Liver (tissue), 9 donors: ENCODE measurements around the gene SAMD1. TPM values are rescaled to one million over a fixed set of nuclear protein-coding genes. Genes with fewer than 3 reads are reported as not detected.
A peak's percentile ranks its signal among the peaks of the same experiment; 100 is the strongest.

Experiments used
- DNase-seq: peaks from one replicate; pipeline ENCODE4 v3.0.0-alpha.2; 2017; ENCODE audit warnings: low spot score
- H3K27ac ChIP-seq, 2 donors: one replicate each; pipeline ENCODE4 v1.7.0; 2013; ENCODE audit warnings: inconsistent platforms in 2 of 2, low read length in 2 of 2, control low read depth in 1 of 2, low read depth in 1 of 2, mild to moderate bottlenecking in 1 of 2
- H3K27me3 ChIP-seq, 4 donors: one replicate each; pipeline versions ENCODE4 v1.6.1 to v1.7.0; 2013; ENCODE audit warnings: low read length in 3 of 4, inconsistent platforms in 1 of 4, mild to moderate bottlenecking in 1 of 4, moderate library complexity in 1 of 4; ENCODE audit not compliant: control insufficient read depth in 4 of 4, insufficient read depth in 4 of 4
- H3K36me3 ChIP-seq, 4 donors: one replicate each; pipeline versions ENCODE4 v1.6.1 to v1.7.0; 2013; ENCODE audit warnings: low read length in 3 of 4, mild to moderate bottlenecking in 3 of 4, low read depth in 1 of 4, moderate library complexity in 1 of 4; ENCODE audit not compliant: control insufficient read depth in 4 of 4, insufficient read depth in 3 of 4
- H3K4me1 ChIP-seq, 4 donors: one replicate each; pipeline versions ENCODE4 v1.6.1 to v1.7.0; 2013; ENCODE audit warnings: low read length in 3 of 4, mild to moderate bottlenecking in 3 of 4, moderate library complexity in 1 of 4; ENCODE audit not compliant: control insufficient read depth in 4 of 4, insufficient read depth in 4 of 4
- H3K4me3 ChIP-seq, 3 donors: one replicate each; pipeline versions ENCODE4 v1.6.1 to v1.7.0; 2013; ENCODE audit warnings: low read length in 3 of 3, control low read depth in 1 of 3, low read depth in 1 of 3, mild to moderate bottlenecking in 1 of 3
- H3K9ac ChIP-seq, 2 donors: one replicate each; pipeline ENCODE4 v1.7.0; 2013; ENCODE audit warnings: low read length in 2 of 2, mild to moderate bottlenecking in 2 of 2, moderate library complexity in 2 of 2, control low read depth in 1 of 2, low read depth in 1 of 2
- H3K9me3 ChIP-seq, 4 donors: one replicate each; pipeline versions ENCODE4 v1.6.1 to v1.7.0; 2013; ENCODE audit warnings: low read length in 3 of 4; ENCODE audit not compliant: control insufficient read depth in 4 of 4
- EGR1 ChIP-seq, 2 donors: IDR thresholded peaks; 2 replicates each; pipeline ENCODE4 v1.6.1; 2016 to 2018; ENCODE audit warnings: antibody characterized with exemption in 2 of 2, low read depth in 2 of 2
- FOXA1 ChIP-seq: IDR thresholded peaks from 2 replicates; pipeline ENCODE4 v1.6.1; 2016; ENCODE audit warnings: antibody characterized with exemption
- FOXA2 ChIP-seq: IDR thresholded peaks from 2 replicates; pipeline ENCODE4 v1.6.1; 2016; ENCODE audit warnings: antibody characterized with exemption
- GABPA ChIP-seq, 2 donors: IDR thresholded peaks in 1 of 2; conservative IDR thresholded peaks in 1 of 2; 2 replicates each; pipeline ENCODE4 v1.6.1; 2016; ENCODE audit warnings: antibody characterized with exemption in 2 of 2, mild to moderate bottlenecking in 1 of 2, moderate library complexity in 1 of 2
- HNF4A ChIP-seq, 2 donors: conservative IDR thresholded peaks; 2 replicates each; pipeline ENCODE4 v1.6.1; 2016; ENCODE audit warnings: antibody characterized with exemption in 2 of 2, mild to moderate bottlenecking in 2 of 2
- HNF4G ChIP-seq: IDR thresholded peaks from 2 replicates; pipeline ENCODE4 v1.6.1; 2016; ENCODE audit warnings: antibody characterized with exemption
- JUND ChIP-seq, 2 donors: IDR thresholded peaks; 2 replicates each; pipeline ENCODE4 v1.6.1; 2016; ENCODE audit warnings: antibody characterized with exemption in 2 of 2
- NR2F2 ChIP-seq: IDR thresholded peaks from 2 replicates; pipeline ENCODE4 v1.6.1; 2016; ENCODE audit warnings: antibody characterized with exemption
- RAD21 ChIP-seq, 2 donors: IDR thresholded peaks; 2 replicates each; pipeline ENCODE4 v1.6.1; 2016; ENCODE audit warnings: antibody characterized with exemption in 2 of 2, mild to moderate bottlenecking in 2 of 2
- RXRA ChIP-seq, 2 donors: IDR thresholded peaks; 2 replicates each; pipeline ENCODE4 v1.6.1; 2017 to 2018; ENCODE audit warnings: antibody characterized with exemption in 2 of 2, mild to moderate bottlenecking in 1 of 2
- SP1 ChIP-seq: IDR thresholded peaks from 2 replicates; pipeline ENCODE4 v1.6.1; 2018; ENCODE audit warnings: antibody characterized with exemption, mild to moderate bottlenecking
- TAF1 ChIP-seq: conservative IDR thresholded peaks from 2 replicates; pipeline ENCODE4 v1.6.1; 2016; ENCODE audit warnings: antibody characterized with exemption, mild to moderate bottlenecking
- YY1 ChIP-seq: IDR thresholded peaks from 2 replicates; pipeline ENCODE4 v1.6.1; 2016; ENCODE audit warnings: antibody characterized with exemption, mild to moderate bottlenecking
- WGBS: extraction: QIAGEN DNeasy Blood & Tissue Kit; methylation state at CpG from one replicate; pipeline ENCODE4 v1.1.7; 2013; 5-methylcytosine and 5-hydroxymethylcytosine counted together
- polyA plus RNA-seq, 2 donors: library from polyadenylated mRNA; stranded (reverse) in 1 of 2; unstranded in 1 of 2; fragments of 200-250 nt in 1 of 2; fragments of >200 nt in 1 of 2; fragmentation: Nextera tagmentation in 1 of 2; extraction: Ambion mirVana in 1 of 2; gene quantifications; one replicate each; pipeline versions ENCODE4 v1.2.1 to v1.2.3, GENCODE V29; 2013 to 2015
- total RNA-seq, 2 donors: library from RNA; depleted of rRNA; stranded (reverse); fragments of >200 nt; gene quantifications; one replicate each; pipeline ENCODE4 v1.2.3, GENCODE V29; 2014
- TF ChIP-seq, protein P1 (sequence below): IDR thresholded peaks from 2 replicates; pipeline ENCODE4 v1.6.1; 2016; ENCODE audit warnings: antibody characterized with exemption
- TF ChIP-seq, protein P2 (sequence below): fragments of 150-350 bp; IDR thresholded peaks from 2 replicates; pipeline ENCODE4 v1.5.1; 2017; ENCODE audit warnings: improper control_type of control experiment, low read depth, low read length; ENCODE audit not compliant: missing input control
- TF ChIP-seq, protein P3 (sequence below): IDR thresholded peaks from 2 replicates; pipeline ENCODE4 v1.6.1; 2016; ENCODE audit warnings: antibody characterized with exemption
- TF ChIP-seq, protein P4 (sequence below): IDR thresholded peaks from 2 replicates; pipeline ENCODE4 v1.6.1; 2016; ENCODE audit warnings: antibody characterized with exemption
- TF ChIP-seq, protein P5 (sequence below): IDR thresholded peaks from 2 replicates; pipeline ENCODE4 v1.6.1; 2016; ENCODE audit warnings: antibody characterized with exemption, mild to moderate bottlenecking
- donor health status: healthy.
- donor health status: healthy.
- donor health status: healthy.
- donor health status: healthy.
- donor health status: healthy.

The SAMD1 gene
- total and polyA plus RNA-seq, 4 donors, result 2.1 to 33.0 (median 9.0) TPM

DNA sequence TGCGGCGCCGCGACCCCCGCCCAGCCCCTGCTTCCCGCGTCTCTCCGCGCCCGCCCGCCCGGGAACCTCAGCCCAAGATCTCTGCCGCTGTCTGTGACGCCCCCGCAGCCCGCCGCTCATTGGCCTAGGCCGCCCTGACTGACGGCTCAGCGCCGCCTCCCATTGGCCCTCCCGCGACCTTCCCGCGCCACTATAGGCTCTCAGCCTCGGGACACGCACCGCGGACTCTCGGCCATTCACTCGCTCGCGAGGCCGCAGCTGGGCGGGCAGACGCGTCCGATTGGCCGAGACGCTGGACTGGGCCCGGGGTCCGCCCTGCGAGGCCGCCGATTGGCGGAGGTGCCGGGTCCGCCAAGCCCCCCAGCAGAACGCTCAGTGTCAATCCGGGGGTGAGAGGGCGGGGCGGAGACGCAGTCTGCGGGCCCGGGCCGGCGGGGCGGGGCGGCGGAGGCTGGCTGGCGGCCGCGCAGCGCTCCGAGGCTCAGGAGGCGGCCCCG lies 27.2 kb upstream of the SAMD1 start, which contains the start of gene PRKACA:
TSS of gene PRKACA (minus strand) at position 95 of the 497 bp plus-strand sequence. CDS start 215 bp downstream, outside the sequence.
- Histone ChIP-seq H3K4me1 (peaks cover 8 to 57% (median 50%) of the 10 kb centered on the region in 4 donors), H3K27ac (peak within 1 kb of the TSS; percentile 93 to 100), H3K4me3 (peak within 1 kb of the TSS; percentile 62 to 90 (median 88)), H3K9me3 (no peaks in the 10 kb centered on the region), H3K27me3 (no peaks in the 10 kb centered on the region), H3K36me3 (no peaks in the 10 kb centered on the region), H3K9ac (peak within 1 kb of the TSS; percentile 73 to 93)
- WGBS, result under 1% methylated on average over 67 of the region's 67 CpGs
- peak; percentile 94 for TF ChIP-seq SP1
- peak in 1 of 2 donors; percentile 8 for TF ChIP-seq GABPA (IDR thresholded peaks at IDR 0.05 in 1 of 2, conservative IDR thresholded peaks at IDR 0.05 in 1 of 2)
- TF ChIP-seq EGR1 (IDR thresholded peaks at IDR 0.05; ENCODE audit: low read depth in 2 of 2), result peak; percentile 95 to 98
- TF ChIP-seq HNF4A (conservative IDR thresholded peaks at IDR 0.05), result peak in 1 of 2 donors; percentile 28
- TF ChIP-seq, protein P1, sequence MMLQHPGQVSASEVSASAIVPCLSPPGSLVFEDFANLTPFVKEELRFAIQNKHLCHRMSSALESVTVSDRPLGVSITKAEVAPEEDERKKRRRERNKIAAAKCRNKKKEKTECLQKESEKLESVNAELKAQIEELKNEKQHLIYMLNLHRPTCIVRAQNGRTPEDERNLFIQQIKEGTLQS, result no peak
- TF ChIP-seq, protein P2, sequence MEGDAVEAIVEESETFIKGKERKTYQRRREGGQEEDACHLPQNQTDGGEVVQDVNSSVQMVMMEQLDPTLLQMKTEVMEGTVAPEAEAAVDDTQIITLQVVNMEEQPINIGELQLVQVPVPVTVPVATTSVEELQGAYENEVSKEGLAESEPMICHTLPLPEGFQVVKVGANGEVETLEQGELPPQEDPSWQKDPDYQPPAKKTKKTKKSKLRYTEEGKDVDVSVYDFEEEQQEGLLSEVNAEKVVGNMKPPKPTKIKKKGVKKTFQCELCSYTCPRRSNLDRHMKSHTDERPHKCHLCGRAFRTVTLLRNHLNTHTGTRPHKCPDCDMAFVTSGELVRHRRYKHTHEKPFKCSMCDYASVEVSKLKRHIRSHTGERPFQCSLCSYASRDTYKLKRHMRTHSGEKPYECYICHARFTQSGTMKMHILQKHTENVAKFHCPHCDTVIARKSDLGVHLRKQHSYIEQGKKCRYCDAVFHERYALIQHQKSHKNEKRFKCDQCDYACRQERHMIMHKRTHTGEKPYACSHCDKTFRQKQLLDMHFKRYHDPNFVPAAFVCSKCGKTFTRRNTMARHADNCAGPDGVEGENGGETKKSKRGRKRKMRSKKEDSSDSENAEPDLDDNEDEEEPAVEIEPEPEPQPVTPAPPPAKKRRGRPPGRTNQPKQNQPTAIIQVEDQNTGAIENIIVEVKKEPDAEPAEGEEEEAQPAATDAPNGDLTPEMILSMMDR, result no peak
- peak in 1 of 2 donors; percentile 49 for TF ChIP-seq RXRA (IDR thresholded peaks at IDR 0.05)
- peak; percentile 97 for DNase-seq

DNA sequence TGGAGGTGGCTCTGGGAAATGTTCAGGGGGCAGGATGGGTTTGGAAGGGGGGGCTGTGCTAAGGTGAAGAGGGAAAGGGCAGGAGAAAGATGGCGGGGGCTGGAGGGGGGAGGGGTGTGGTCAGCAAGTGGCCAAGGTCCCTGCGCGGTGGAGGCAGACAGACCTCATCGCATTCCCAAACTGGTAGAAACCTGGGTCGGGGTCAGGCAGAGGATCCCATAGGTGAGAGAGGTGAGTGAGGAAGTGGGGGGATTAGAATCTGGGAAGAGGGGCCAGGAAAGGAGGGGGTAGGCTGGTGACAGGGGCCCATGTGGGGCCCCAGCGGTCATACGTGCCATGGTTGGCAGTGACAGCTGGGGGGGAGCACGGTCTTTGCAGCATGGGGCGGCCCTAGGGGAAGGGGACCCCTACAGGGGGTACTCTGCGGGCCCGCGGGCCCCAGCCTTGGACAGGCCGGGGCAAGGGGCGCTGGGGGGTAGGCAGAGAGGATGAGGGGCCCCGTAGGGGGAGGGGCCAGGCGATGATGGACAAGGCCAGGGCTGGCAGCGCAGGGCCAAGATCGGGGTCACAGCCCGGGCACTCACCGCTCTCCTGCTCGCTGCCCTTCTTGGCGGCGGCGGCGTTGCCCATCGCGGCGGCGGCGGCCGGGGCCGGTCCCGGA lies 26.5 kb upstream of the SAMD1 start:
- no peak for DNase-seq
- Histone ChIP-seq H3K9ac (peak overlapping the region; percentile 38 to 62), H3K27ac (peak overlapping the region; percentile 23 to 66), H3K4me1 (peaks cover 13 to 63% (median 55%) of the 10 kb centered on the region in 4 donors), H3K9me3 (no peaks in the 10 kb centered on the region), H3K4me3 (peak overlapping the region; percentile 62 to 90 (median 88)), H3K27me3 (no peaks in the 10 kb centered on the region), H3K36me3 (no peaks in the 10 kb centered on the region)
- under 1% methylated on average over 33 of the region's 33 CpGs for WGBS
- TF ChIP-seq FOXA2 (no peak), FOXA1 (no peak), SP1 (no peak), EGR1 (IDR thresholded peaks at IDR 0.05; ENCODE audit: low read depth in 2 of 2) (no peak), NR2F2 (no peak), RXRA (IDR thresholded peaks at IDR 0.05) (no peak), YY1 (no peak), JUND (IDR thresholded peaks at IDR 0.05) (no peak), TAF1 (no peak), HNF4A (conservative IDR thresholded peaks at IDR 0.05) (no peak), GABPA (IDR thresholded peaks at IDR 0.05 in 1 of 2, conservative IDR thresholded peaks at IDR 0.05 in 1 of 2) (no peak), HNF4G (no peak), RAD21 (IDR thresholded peaks at IDR 0.05) (no peak)
- TF ChIP-seq, protein P2, result no peak
- TF ChIP-seq, protein P1, result no peak
- TF ChIP-seq, protein P3, sequence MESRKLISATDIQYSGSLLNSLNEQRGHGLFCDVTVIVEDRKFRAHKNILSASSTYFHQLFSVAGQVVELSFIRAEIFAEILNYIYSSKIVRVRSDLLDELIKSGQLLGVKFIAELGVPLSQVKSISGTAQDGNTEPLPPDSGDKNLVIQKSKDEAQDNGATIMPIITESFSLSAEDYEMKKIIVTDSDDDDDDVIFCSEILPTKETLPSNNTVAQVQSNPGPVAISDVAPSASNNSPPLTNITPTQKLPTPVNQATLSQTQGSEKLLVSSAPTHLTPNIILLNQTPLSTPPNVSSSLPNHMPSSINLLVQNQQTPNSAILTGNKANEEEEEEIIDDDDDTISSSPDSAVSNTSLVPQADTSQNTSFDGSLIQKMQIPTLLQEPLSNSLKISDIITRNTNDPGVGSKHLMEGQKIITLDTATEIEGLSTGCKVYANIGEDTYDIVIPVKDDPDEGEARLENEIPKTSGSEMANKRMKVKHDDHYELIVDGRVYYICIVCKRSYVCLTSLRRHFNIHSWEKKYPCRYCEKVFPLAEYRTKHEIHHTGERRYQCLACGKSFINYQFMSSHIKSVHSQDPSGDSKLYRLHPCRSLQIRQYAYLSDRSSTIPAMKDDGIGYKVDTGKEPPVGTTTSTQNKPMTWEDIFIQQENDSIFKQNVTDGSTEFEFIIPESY, result no peak
- TF ChIP-seq, protein P4, sequence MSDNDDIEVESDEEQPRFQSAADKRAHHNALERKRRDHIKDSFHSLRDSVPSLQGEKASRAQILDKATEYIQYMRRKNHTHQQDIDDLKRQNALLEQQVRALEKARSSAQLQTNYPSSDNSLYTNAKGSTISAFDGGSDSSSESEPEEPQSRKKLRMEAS, result no peak
- TF ChIP-seq, protein P5, sequence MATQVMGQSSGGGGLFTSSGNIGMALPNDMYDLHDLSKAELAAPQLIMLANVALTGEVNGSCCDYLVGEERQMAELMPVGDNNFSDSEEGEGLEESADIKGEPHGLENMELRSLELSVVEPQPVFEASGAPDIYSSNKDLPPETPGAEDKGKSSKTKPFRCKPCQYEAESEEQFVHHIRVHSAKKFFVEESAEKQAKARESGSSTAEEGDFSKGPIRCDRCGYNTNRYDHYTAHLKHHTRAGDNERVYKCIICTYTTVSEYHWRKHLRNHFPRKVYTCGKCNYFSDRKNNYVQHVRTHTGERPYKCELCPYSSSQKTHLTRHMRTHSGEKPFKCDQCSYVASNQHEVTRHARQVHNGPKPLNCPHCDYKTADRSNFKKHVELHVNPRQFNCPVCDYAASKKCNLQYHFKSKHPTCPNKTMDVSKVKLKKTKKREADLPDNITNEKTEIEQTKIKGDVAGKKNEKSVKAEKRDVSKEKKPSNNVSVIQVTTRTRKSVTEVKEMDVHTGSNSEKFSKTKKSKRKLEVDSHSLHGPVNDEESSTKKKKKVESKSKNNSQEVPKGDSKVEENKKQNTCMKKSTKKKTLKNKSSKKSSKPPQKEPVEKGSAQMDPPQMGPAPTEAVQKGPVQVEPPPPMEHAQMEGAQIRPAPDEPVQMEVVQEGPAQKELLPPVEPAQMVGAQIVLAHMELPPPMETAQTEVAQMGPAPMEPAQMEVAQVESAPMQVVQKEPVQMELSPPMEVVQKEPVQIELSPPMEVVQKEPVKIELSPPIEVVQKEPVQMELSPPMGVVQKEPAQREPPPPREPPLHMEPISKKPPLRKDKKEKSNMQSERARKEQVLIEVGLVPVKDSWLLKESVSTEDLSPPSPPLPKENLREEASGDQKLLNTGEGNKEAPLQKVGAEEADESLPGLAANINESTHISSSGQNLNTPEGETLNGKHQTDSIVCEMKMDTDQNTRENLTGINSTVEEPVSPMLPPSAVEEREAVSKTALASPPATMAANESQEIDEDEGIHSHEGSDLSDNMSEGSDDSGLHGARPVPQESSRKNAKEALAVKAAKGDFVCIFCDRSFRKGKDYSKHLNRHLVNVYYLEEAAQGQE, result no peak
